Thymus (tissue), 11 donors: Measurements from ENCODE around the gene PLD5. TPM values are rescaled to one million over a fixed set of nuclear protein-coding genes. Genes with fewer than 3 reads are reported as not detected.
"Not testable (repeated sequence)": the region's sequence is repeated elsewhere in the genome, so short reads cannot be mapped to it uniquely, and the experiment has no call there.

Source experiments
- DNase-seq, 9 donors: peaks; one replicate each; pipeline ENCODE4 v3.0.0-alpha.2; 2013; ENCODE audit warnings: low spot score in 9 of 9, low read depth in 6 of 9, missing footprints in 1 of 9
- H3K27ac ChIP-seq, 2 donors: one replicate each; pipeline ENCODE4 v1.5.1; 2013; ENCODE audit warnings: control low read depth in 1 of 2, low read depth in 1 of 2, low read length in 1 of 2, mild to moderate bottlenecking in 1 of 2, moderate library complexity in 1 of 2
- H3K27me3 ChIP-seq, 2 donors: one replicate each; pipeline ENCODE4 v1.5.1; 2013; ENCODE audit warnings: low read length in 1 of 2; ENCODE audit not compliant: control insufficient read depth in 2 of 2, insufficient read depth in 1 of 2
- H3K36me3 ChIP-seq, 2 donors: one replicate each; pipeline ENCODE4 v1.5.1; 2013; ENCODE audit warnings: low read length in 1 of 2, mild to moderate bottlenecking in 1 of 2, moderate library complexity in 1 of 2; ENCODE audit not compliant: control insufficient read depth in 2 of 2, insufficient read depth in 2 of 2
- H3K4me1 ChIP-seq, 2 donors: one replicate each; pipeline ENCODE4 v1.5.1; 2013; ENCODE audit warnings: low read length in 2 of 2; ENCODE audit not compliant: control insufficient read depth in 2 of 2, insufficient read depth in 2 of 2
- H3K4me3 ChIP-seq, 2 donors: one replicate each; pipeline ENCODE4 v1.5.1; 2013; ENCODE audit warnings: low read length in 2 of 2, control low read depth in 1 of 2, mild to moderate bottlenecking in 1 of 2
- H3K9me3 ChIP-seq, 2 donors: one replicate each; pipeline ENCODE4 v1.5.1; 2013; ENCODE audit warnings: low read length in 1 of 2, mild to moderate bottlenecking in 1 of 2; ENCODE audit not compliant: control insufficient read depth in 2 of 2, insufficient read depth in 1 of 2
- WGBS: extraction: QIAGEN DNeasy Blood & Tissue Kit; methylation state at CpG from one replicate; pipeline ENCODE4 v1.1.7; 2013; 5-methylcytosine and 5-hydroxymethylcytosine counted together
- polyA plus RNA-seq: library from polyadenylated mRNA; stranded (reverse); fragments of 200-250 nt; gene quantifications from one replicate; pipeline ENCODE4 v1.2.3, GENCODE V29; 2013
- total RNA-seq: library from RNA; stranded (reverse); fragments of 120-200 nt; gene quantifications from one replicate; pipeline ENCODE4 v1.2.4, GENCODE V29; 2013
- donor health status: healthy.

Gene PLD5
- total and polyA plus RNA-seq, 2 donors, result 0.25 to 0.66 TPM

DNA sequence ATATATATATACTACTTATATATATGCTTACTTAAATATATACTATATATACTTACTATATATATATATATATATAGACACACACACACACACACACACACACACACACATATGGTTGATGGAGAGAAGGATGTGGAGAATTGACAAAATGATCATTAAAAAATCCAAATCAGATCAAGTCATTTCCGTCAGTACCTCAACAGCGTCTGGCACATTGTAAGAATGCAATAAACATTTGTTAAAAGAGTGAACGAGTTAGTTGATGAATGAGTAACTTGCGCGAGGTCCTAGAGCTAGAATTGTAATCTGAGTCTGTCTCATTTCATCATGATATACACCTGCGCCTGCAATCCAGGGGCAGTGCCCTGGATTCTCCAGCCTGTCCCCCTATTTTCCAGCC is 282.6 kb downstream of the PLD5 start:
- no peaks in the 10 kb centered on the region for H3K27me3 ChIP-seq
- H3K36me3 ChIP-seq, result no peaks in the 10 kb centered on the region
- H3K9me3 ChIP-seq, result no peaks in the 10 kb centered on the region
- H3K4me1 ChIP-seq, result no peaks in the 10 kb centered on the region
- H3K4me3 ChIP-seq, result no peak overlapping the region
- WGBS, result 86% methylated on average over 6 of the region's 6 CpGs
- no peak overlapping the region for H3K27ac ChIP-seq
- no peak for DNase-seq

GRCh38 chr1:242240691-242241090 is 283.8 kb downstream of the PLD5 start:
- Histone ChIP-seq H3K27ac (no peak overlapping the region), H3K4me1 (no peaks in the 10 kb centered on the region), H3K36me3 (no peaks in the 10 kb centered on the region), H3K27me3 (no peaks in the 10 kb centered on the region), H3K4me3 (no peak overlapping the region), H3K9me3 (no peaks in the 10 kb centered on the region)
- WGBS, result 92% methylated on average over 6 of the region's 6 CpGs
- DNase-seq, result no peak

DNA sequence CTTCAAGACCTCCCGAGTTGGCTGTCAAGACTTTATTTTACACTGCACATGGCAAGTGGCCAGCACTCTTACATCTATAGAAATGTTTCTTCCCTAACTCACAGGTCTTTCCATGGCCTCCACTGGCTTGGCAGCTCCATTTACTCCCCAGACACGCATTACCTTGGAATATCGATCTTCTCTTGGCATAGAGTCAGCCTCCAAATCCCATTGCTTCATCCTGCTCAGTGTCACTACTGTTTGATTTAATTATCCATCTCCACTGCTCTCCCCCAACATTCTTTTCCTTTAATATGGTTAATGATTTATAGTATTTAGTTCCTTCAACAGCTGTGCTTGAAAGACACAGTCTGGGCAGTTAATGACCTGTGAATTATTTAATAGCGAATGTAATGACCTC is 284.4 kb downstream of the PLD5 start:
- no peaks in the 10 kb centered on the region for H3K9me3 ChIP-seq
- H3K4me3 ChIP-seq, result no peak overlapping the region
- H3K4me1 ChIP-seq, result no peaks in the 10 kb centered on the region
- no peaks in the 10 kb centered on the region for H3K27me3 ChIP-seq
- no peak overlapping the region for H3K27ac ChIP-seq
- no peaks in the 10 kb centered on the region for H3K36me3 ChIP-seq
- no peak for DNase-seq
- WGBS, result 86% methylated on average over 4 of the region's 4 CpGs

GRCh38 chr1:242239398-242239797 is 285.1 kb downstream of the PLD5 start:
- Histone ChIP-seq H3K4me3 (no peak overlapping the region), H3K27ac (no peak overlapping the region), H3K36me3 (no peaks in the 10 kb centered on the region), H3K4me1 (no peaks in the 10 kb centered on the region), H3K27me3 (no peaks in the 10 kb centered on the region), H3K9me3 (no peaks in the 10 kb centered on the region)
- WGBS, result 95% methylated on average over 7 of the region's 7 CpGs
- DNase-seq, result no peak

DNA sequence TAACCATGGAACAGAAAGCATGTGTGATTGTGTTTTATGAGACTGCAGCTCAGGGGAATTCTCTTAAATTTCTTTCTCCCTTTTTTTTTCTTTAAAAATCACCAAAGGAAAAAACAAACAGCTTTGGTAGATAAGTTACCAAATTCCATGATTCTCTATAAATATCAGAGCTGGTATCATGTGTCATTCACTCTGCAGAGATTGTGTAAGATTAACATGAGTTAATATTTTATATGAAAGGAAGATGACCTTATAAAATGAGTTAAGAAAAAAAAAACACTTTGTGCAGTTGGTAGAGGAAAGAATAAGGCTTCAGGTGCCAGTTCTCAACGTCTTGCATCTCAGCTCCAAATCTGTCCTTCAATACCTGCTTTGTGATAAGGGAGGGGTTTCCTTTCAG is 287.4 kb downstream of the PLD5 start:
- no peaks in the 10 kb centered on the region for H3K9me3 ChIP-seq
- no peak overlapping the region for H3K27ac ChIP-seq
- no peaks in the 10 kb centered on the region for H3K36me3 ChIP-seq
- 78% methylated on average over 1 of the region's 1 CpG for WGBS
- H3K4me3 ChIP-seq, result no peak overlapping the region
- no peaks in the 10 kb centered on the region for H3K27me3 ChIP-seq
- H3K4me1 ChIP-seq, result no peaks in the 10 kb centered on the region
- DNase-seq, result no peak

GRCh38 chr1:242228991-242229390 is 295.5 kb downstream of the PLD5 start:
- Histone ChIP-seq H3K4me1 (no peaks in the 10 kb centered on the region), H3K27ac (no peak overlapping the region), H3K27me3 (no peaks in the 10 kb centered on the region), H3K4me3 (no peak overlapping the region), H3K9me3 (no peaks in the 10 kb centered on the region), H3K36me3 (no peaks in the 10 kb centered on the region)
- 96% methylated on average over 3 of the region's 3 CpGs for WGBS
- DNase-seq, result no peak

GRCh38 chr1:242225767-242226573 is 298.5 kb downstream of the PLD5 start:
- Histone ChIP-seq H3K4me1 (no peaks in the 10 kb centered on the region), H3K27ac (no peak overlapping the region), H3K27me3 (no peaks in the 10 kb centered on the region), H3K9me3 (no peaks in the 10 kb centered on the region), H3K36me3 (no peaks in the 10 kb centered on the region), H3K4me3 (no peak overlapping the region)
- DNase-seq, result no peak
- 98% methylated on average over 9 of the region's 9 CpGs for whole genome bisulfite sequencing

- H3K4me3 ChIP-seq, H3K36me3 ChIP-seq, DNase-seq, H3K9me3 ChIP-seq, H3K27ac ChIP-seq, H3K27me3 ChIP-seq, H3K4me1 ChIP-seq: not testable (repeated sequence)
- WGBS, result 90% methylated on average over 16 of the region's 16 CpGs
These were observed 299.4 kb downstream of the PLD5 start for GRCh38 chr1:242224878-242225766.

DNA sequence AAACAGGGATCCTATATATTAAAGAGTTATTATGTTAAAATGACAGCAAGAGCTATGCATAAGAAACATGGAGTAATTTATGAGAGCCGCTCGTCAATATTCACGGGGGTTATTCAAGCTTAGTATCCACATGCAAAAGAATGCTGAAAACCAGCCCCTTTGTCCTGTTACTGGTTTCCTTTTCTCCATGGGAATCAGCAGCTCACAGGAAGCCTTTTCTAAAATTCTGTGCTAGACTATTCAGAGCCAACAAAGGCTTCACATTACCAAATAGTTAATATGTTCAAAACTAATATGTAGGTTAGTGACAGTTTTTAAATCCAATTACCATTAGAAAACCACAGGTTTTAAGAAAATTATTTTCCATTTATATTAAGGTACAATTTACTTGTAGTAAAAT is 300.0 kb downstream of the PLD5 start:
- H3K27me3 ChIP-seq, result no peaks in the 10 kb centered on the region
- H3K4me3 ChIP-seq, result no peak overlapping the region
- 52% methylated on average over 3 of the region's 3 CpGs for WGBS
- no peaks in the 10 kb centered on the region for H3K36me3 ChIP-seq
- no peak overlapping the region for H3K27ac ChIP-seq
- no peaks in the 10 kb centered on the region for H3K9me3 ChIP-seq
- H3K4me1 ChIP-seq, result no peaks in the 10 kb centered on the region
- no peak for DNase-seq
